GM21515 (cell line): ENCODE results near the gene RNLS.
"Not testable (repeated sequence)": the region's sequence is repeated elsewhere in the genome, so short reads cannot be mapped to it uniquely, and the experiment has no call there.

Source experiments
- ATAC-seq: cut with Tn5 transposase; IDR thresholded peaks from one replicate; pipeline ENCODE4 v1.9.1; 2021; ENCODE audit not compliant: unreplicated experiment

RNLS gene

GRCh38 chr10:88311264-88311663, 271.9 kb downstream of the RNLS start:
- ATAC-seq = no peak

DNA sequence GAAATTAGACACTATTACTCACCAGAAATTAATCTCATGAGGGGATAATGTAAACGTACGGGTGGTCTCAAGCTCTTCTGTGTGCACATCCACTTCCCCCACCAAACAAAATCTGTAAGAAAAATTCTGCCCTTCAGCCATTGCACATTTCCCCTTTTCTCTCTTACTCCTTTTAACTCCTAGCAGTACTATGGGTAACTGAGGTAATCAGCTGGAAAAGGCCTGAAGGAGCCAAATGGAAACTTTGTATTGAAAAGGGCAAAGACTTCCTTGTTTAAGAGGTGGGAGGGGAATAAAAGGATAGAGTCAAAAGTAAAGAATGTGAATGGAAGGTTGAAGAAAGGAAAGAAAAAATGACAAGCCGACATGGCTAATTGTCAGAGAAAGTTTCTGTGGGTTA, 273.8 kb downstream of the RNLS start:
- ATAC-seq = no peak

- not testable (repeated sequence) for ATAC-seq
Observed at GRCh38 chr10:88308361-88308760, 274.8 kb downstream of the RNLS start.

- ATAC-seq = no peak
Observed at GRCh38 chr10:88299787-88300186, 283.3 kb downstream of the RNLS start.

DNA sequence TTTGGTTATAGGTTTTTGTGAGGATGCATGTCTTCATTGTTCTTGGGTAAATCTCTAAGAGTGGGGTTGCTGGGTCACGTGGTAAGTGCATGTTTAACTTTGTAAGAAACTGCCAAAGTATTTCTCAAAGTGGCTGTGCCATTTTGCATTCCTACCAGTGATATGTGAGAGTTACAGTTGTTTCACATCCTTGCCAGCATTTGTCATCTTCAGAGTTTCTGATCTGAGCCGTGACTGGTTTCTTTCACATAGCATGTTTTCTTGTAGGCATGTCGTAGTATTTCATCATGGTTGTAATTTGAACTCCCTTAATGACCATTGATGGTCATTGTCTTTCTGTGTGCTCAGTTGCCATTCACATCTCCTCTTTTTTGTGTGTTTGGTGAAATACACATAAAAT, 286.0 kb downstream of the RNLS start:
- no peak for ATAC-seq

DNA sequence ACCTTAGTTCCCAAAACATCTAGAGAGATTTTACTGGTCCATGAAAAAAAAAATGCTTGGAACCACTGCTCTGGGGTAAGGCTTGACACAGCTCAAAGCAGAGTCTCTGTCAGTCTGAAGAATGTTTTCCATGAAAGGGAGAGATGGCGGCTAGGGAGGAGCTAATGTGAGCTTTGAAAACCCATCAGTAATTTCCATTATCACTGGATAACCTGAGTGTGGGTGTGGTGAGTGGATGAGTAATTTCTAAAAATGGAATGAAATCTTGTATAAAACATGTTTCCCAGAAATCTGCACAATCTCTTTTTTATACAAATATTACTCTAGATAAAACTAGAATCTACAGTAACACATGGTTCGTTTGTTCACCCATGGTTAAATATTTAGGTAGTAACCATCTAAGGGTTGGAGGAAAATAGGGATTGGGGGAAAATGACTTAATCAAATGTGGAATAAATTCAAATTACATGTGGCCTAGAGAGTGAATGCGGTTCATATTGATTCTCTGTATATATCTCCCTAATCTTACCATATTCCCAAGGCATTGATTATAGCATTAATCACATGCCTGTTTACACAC, 289.4 kb downstream of the RNLS start:
- no peak for ATAC-seq

- ATAC-seq = no peak
Observed at GRCh38 chr10:88293073-88293472, 290.0 kb downstream of the RNLS start.

- no peak for ATAC-seq
Observed at GRCh38 chr10:88292185-88292514, 291.0 kb downstream of the RNLS start.

- ATAC-seq = no peak
Observed at GRCh38 chr10:88291289-88292184, 291.6 kb downstream of the RNLS start.

GRCh38 chr10:88289342-88289741, 293.8 kb downstream of the RNLS start:
- no peak for ATAC-seq

GRCh38 chr10:88288320-88289059, 294.6 kb downstream of the RNLS start:
- no peak for ATAC-seq

- no peak for ATAC-seq
Observed at GRCh38 chr10:88286030-88286429, 297.1 kb downstream of the RNLS start.

DNA sequence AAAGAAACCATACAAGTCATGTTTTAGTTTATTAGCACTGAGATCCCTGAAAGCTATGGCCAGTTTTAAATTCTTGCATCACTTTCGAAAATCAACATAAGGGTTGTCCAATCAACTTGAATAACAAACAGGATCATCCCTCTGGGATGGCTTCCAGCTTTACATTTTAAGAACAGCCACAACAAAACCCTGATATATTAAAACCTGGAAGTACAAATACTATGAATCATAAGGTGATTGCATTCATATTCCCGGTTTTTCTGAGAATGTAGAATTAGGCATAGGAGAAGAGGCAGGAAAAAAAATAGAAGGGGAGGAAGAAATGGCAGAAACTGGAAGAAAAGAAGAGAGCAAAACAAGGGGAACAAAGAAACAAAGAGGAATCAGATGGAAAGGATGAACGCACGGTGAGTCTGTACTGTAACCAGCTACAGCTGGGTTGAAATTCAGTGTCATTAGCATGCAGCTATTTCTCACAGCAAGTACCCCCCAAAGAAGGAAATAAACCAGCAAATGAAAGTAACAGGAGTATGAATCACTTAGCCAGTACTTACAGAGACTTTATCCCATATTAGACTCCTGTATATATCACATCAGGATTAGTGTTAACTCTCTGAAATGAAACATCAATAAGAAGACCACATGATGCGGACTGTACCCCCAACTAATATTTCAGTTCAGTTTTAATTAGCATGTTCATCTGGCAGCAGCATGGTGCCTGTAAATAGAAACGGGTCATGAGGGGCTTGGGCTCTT, 301.3 kb downstream of the RNLS start:
- ATAC-seq = no peak

DNA sequence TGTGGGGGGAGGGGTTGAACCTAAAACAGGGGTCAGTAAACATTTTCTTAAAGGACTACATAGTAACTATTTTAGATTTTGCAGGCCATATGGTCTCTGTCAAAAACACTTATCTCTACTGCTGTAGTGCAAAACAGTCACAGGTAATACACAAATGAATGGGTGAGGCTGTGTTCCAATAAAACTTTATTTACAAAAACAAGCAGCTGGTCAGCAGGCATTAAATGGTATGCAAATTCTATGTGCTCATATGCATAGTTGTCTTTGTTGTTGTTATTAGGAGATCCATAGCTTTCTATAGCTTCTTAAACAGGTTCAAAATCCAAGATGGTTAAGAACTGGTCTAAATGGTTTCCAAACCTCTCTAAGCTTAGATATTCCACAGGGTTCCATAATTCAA, 302.6 kb downstream of the RNLS start:
- no peak for ATAC-seq

- ATAC-seq = no peak
Observed at GRCh38 chr10:88278912-88279311, 304.2 kb downstream of the RNLS start.

DNA sequence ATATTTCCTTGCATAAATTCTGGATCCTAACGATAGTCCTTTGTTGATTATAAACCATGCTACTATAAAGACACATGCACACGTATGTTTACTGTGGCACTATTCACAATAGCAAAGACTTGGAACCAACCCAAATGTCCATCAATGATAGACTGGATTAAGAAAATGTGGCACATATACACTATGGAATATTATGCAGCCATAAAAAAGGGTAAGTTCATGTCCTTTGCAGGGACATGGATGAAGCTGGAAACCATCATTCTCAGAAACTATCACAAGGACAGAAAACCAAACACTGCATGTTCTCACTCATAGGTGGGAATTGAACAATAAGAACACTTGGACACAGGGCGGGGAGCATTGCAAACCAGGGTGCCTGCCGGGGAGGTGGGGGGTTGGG, 306.2 kb downstream of the RNLS start:
- ATAC-seq = not testable (repeated sequence)

GRCh38 chr10:88274286-88274685, 308.8 kb downstream of the RNLS start:
- ATAC-seq = no peak

DNA sequence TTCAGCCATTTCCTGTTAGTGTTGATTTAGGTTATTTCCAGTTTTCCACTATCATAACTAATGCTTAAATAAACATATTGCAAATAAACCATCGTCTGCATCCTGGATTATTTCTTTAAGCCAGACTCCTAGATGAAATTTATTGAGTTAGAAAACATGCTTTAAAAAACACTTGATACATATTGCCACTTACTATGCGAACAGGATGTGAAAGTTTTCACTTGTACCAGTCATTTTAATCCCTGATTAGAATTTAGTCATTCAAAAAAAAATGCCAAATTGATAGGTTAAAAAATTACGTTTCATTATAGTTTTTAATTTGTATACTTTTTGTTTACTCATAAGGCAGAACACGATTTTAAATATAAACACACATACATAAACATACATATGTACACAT, 309.6 kb downstream of the RNLS start:
- no peak for ATAC-seq

GRCh38 chr10:88271761-88272543, 311.2 kb downstream of the RNLS start:
- peak; percentile 27 for ATAC-seq

DNA sequence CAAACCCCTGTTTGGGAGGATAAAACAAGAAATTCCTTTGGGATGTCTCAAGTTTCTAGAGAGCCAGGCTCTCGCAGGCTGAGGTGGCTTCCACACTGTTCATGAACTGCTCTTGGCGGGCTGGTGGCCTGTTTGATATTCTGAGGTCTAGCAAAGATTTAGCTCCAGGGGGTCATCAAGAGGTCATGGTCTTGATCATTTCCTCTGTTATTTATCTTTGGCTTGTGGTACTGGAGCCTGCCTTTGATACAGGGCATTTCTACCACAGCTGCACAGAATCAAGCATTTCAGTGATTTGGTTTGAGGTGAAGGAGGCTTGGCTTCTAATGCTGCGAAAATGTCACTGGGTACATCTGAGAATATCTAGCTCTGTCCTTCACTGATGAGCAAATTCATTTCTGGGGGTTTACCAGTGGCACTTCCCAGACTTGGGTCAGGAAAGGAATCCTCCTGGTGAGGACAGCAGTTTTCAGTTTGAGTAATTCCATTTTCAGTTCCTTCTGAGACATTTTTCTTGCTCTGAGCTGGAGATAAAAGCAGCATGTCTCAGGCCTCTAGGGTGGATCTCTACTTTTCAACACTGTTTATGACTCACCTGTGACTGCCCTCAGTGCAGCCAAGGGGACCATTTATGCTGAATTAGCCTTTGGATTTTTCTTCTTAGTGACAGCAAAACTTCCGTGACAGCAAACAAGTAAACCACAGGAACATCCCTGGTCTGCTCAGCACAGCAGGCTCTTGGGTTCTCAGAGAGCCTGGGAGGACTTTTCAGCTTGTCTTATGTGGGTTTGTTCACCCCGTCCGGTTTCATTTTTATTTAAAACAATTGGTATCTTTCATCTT, 312.0 kb downstream of the RNLS start:
- ATAC-seq = peak; percentile 85
